GM21529 (cell line): ENCODE measurements around the gene MMP23B.
"Not testable (repeated sequence)": the region's sequence is repeated elsewhere in the genome, so short reads cannot be mapped to it uniquely, and the experiment has no call there.

ENCODE experiments used
- ATAC-seq: cut with Tn5 transposase; IDR thresholded peaks from one replicate; pipeline ENCODE4 v1.9.1; 2021; ENCODE audit not compliant: unreplicated experiment

The MMP23B gene

DNA sequence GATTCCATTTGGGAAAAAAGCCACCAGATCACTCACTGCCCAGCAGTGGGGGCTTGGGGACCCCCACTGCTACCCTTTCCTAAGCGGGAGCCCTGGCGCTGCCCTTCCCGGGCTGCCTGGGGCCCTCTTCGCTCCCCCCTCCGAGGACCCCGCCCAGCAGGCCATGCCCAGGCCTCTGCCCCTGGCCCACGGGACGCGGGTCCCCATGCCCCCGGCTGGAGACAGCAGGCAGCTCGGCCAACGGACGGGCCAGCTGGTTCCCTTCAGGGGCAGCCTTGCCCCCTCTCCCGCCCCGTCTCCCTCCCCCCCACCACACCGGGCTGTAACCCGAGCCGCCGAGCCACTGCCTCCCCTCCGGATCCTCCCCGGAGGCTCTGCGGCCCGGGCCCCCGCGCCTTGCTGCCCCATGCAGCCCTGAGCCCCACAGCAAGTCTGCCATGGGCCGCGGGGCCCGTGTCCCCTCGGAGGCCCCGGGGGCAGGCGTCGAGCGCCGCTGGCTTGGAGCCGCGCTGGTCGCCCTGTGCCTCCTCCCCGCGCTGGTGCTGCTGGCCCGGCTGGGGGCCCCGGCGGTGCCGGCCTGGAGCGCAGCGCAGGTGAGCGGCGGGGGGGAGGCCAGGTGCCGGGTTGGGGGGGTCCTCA is at the start of gene MMP23B:
Gene MMP23B, plus strand, starts transcription at position 392 of the 639 bp plus-strand sequence. Its CDS starts 46 bp downstream, at position 438.
- no peak for ATAC-seq

DNA sequence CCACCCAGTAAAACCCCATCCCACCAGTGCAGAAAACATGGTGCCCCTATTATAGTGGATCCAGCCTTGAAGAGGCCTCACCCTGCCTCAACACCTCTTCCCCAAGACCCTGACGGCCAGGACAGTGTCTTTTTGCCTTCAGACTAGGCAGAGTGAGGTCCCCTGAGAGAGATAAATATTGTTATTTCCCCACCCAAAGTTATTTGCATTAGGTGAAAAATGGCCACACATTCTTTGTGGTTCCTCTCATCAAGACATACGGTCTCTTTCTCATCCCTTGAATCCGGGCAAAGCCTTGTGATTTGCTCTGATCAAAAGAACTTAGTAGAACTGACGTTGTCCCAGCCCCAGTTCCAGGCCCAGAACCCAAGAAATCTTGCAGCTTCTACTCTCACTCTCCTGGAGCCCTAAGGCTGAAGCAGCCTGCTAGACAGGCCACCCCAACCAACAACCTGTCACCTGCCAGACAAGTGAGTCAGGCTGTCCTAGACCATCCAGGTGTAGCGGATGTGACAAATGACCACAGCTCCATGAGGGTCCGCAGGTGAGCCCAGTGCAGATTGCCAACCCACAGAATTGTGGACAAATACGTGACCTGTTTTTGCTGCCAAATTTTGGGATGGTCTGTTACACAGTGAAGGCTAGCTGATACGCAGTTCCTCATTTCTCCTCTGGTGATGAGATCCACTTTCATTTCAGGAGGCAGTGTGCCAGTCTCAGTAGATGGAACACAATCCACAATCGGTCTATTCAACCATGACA is 49.2 kb upstream of the MMP23B start:
- ATAC-seq = no peak

- ATAC-seq = no peak
These were observed 48.5 kb upstream of the MMP23B start for GRCh38 chr1:1583347-1584010.

- no peak for ATAC-seq
These were observed 40.5 kb upstream of the MMP23B start for GRCh38 chr1:1591452-1591851.

- ATAC-seq = no peak
These were observed 38.0 kb upstream of the MMP23B start for GRCh38 chr1:1593834-1594601.

DNA sequence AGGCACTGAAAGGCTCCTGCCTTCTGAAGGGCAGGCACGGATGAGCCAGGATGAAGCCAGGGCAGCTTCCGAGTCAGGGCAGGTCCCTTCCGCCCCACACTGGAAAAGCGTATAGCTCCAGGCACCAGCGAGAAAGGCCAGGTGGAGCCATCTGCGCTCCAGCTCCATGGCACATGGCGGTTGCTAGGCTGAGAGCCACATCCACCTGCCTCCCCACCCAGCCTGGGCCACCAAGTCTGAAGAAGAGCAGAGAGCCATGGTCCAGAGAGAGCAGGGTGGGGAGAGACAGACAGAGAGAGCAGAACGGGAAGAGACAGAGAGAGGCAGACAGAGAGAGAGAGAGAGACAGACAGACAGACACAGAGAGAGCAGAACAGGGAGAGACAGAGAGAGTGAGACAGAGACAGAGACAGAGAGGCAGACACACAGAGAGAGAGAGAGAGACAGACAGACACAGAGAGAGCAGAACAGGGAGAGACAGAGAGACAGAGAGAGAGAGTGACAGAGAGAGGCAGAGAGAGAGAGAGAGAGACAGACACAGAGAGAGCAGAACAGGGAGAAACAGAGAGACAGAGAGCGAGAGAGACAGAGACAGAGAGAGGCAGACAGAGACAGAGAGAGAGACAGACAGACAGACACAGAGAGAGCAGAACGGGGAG is 37.2 kb upstream of the MMP23B start:
- no peak for ATAC-seq

GRCh38 chr1:1595341-1595740 is 36.6 kb upstream of the MMP23B start:
- not testable (repeated sequence) for ATAC-seq

DNA sequence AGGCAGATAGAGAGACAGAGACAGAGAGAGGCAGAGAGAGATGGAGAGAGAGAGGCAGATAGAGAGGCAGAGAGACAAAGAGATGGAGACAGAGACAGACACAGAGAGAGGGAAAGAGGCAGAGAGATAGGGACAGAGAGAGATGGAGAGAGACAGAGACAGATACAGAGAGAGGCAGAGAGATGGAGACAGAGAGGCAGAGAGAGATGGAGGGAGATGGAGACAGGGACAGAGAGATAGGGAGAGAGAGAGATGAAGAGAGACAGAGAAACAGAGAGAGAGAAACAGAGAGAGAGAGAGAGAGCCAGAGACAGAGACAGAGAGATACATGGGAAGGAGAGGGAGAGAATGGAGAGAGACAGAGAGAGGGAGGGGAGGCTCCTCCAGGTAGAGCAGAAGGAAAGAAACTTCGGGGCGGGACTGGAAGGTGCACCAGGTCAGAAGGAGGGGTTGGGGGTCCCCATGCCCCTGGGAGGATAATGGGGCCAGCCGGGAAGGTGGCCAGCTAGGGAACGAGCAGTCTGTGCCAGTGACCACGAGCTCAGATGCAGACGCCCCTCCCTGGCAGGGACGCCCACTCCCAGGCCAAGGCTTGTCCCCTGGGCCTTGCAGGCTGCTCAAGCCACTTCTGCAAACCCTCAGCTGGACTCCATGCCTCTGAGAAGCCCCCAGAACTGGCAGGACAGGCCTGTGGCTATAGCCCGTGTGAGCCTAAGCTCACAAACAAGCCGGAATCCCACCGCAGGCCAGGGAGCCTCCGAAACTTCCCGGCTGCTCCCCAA is 35.3 kb upstream of the MMP23B start:
- ATAC-seq = no peak

GRCh38 chr1:1597275-1597930 is 34.6 kb upstream of the MMP23B start:
- no peak for ATAC-seq

- ATAC-seq = no peak
These were observed 33.8 kb upstream of the MMP23B start for GRCh38 chr1:1598051-1598719.

DNA sequence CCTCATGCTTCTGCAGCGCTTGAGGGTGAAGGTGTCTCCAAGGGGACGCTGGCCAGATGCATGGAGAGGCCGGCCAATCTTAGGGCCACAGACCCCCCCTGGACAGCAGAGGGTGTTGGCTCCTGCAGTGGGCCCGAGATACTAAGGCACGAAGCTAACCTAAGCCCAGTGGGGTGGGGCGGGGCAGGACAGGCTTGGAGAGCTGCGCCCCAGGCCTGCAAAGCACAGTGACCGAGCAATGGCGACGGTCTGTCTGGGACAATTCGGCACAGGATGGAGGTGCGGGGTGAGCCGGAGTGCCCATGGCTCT is 33.3 kb upstream of the MMP23B start:
- ATAC-seq = no peak

DNA sequence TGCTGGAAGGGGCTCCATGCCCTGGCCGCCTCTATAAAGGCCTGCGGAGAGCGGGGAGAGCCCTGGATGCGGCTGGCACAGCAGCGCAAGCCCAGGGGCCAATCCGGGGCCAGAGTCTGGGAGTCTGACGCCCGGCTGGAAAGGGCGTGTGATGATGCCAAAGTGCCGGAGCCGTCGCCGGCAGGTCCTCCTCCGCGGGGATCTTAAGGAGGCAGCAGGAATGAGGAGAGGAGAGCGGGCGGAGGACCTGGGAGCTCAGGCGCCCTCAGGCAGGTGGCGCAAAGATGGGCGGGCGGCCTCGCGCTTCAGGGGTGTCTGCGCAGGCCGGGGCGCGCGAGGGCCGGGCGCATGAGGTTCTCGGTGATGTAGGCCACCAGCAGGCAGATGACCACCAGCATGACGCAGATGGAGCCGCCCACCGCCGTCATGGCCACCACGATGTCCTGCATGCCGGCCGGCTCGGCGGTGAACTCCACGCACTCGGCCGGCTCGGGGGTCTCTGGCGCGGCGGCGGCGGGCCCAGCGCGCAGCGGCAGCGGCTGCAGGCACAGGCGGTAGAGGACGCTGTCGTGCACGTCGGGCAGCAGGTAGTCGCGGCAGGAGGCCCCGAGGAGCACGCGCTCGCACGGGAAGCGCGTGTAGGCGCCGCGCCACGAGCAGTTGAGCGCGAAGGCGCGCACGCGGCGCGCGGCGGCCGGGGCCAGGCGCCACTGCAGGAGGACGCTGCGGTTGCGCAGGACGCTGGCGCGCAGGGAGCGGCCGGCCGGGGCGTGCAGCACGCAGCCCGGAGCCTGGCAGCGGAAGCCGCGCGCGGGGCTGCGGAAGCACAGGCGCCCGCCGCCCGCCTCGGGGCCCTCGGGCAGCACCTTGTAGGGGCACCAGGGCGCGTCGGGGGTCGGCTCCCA is 32.7 kb upstream of the MMP23B start:
- ATAC-seq = no peak

- no peak for ATAC-seq
These were observed 31.8 kb upstream of the MMP23B start, which contains the start of gene FNDC10 for GRCh38 chr1:1599935-1600860. TSS of gene FNDC10 (minus strand) at chr1:1600135. CDS start at chr1:1600015, 120 bp downstream.

GRCh38 chr1:1600861-1601563 is 31.0 kb upstream of the MMP23B start:
- ATAC-seq = no peak

DNA sequence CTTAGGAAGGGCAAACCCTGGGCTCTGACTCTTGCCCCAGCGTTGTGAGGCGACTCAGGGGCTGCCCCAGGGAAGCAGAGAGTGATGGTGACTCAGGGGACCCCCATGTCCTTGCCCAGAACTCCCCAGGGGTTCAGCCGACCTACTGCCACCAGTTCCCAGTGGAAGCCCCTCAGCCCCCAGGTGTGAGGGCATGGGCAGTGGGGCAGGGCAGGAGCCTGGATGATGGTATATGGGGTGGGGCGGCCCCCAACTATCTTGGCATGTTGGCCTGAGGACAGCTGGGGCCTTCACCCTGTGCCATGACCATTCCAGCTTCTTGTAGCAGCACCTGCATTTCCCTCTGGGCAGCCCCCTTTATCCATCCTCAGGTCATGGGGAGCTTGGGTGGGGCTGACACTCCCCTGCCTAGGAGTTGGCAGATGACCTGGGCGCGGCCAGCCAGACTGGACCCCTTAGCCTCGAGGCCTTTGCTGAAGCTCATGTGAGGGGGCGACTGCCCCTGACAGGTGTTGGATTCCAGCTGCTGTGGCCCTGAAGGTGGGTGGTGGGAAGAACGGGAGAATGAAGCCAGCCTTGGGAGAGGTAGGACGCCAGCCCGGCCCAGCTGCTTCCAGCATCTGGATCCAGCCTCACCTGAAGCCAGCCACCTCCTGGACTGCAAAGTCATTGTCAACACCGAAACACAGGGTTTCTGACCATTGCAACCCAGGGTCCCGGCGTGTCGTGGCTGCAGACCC is 30.2 kb upstream of the MMP23B start:
- no peak for ATAC-seq
